C4-2B (cell line): ENCODE results near the gene TBC1D22B.

Source experiments
- H3K27ac ChIP-seq: fragments of 450-650 bp; 2 replicates; pipeline ENCODE4 v1.5.1; 2017
- ZFX ChIP-seq: fragments of 450-650 bp; IDR thresholded peaks from 2 replicates; pipeline ENCODE4 v1.6.1; 2017
- TF ChIP-seq, protein P1 (sequence below): fragments of 450-650 bp; conservative IDR thresholded peaks from 2 replicates; pipeline ENCODE4 v1.5.1; 2017; ENCODE audit warnings: mild to moderate bottlenecking

Gene TBC1D22B

DNA sequence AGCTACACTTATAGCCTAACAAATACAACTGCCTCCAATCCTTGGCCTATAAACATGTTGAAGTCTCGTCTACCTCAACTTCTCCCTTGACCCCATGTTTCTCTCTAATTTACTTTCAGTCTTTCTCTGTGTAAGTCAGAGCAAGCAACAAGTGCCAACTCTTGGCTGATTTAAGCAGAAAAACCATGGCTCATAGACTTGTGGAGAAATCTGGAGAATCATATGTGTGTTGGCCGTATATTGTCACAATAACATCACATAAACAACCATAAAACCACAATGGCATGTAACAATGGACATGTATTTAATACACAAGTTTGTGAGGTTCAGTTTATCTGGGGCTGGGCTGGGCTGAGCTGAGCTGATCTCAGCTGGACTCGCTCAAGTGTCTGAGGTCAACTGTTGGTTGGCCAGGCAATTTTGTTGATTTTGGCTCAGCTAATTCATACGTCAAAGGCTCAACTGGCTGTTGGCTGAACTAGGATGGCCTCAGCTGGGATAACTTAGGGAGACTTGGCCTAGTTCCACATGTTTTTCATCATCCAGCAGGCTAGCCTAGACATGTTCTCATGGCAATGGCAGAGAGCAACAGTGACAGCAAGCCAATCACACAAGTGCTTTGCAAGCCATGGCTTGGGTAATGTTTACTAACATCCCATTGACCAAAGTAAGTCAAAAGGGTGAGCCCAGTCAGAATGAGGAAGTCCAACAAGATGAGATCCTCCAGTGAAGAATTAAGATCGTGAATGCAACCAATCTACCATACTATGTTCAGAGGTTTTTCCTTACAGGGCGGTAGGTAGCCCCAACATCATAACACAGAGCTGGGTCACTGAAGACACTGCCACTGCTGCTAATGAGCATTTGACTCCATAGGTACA, 12.9 kb upstream of the TBC1D22B start:
- peak overlapping the region; percentile 48 for H3K27ac ChIP-seq
- TF ChIP-seq ZFX, result no peak
- TF ChIP-seq, protein P1, sequence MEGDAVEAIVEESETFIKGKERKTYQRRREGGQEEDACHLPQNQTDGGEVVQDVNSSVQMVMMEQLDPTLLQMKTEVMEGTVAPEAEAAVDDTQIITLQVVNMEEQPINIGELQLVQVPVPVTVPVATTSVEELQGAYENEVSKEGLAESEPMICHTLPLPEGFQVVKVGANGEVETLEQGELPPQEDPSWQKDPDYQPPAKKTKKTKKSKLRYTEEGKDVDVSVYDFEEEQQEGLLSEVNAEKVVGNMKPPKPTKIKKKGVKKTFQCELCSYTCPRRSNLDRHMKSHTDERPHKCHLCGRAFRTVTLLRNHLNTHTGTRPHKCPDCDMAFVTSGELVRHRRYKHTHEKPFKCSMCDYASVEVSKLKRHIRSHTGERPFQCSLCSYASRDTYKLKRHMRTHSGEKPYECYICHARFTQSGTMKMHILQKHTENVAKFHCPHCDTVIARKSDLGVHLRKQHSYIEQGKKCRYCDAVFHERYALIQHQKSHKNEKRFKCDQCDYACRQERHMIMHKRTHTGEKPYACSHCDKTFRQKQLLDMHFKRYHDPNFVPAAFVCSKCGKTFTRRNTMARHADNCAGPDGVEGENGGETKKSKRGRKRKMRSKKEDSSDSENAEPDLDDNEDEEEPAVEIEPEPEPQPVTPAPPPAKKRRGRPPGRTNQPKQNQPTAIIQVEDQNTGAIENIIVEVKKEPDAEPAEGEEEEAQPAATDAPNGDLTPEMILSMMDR, result no peak

DNA sequence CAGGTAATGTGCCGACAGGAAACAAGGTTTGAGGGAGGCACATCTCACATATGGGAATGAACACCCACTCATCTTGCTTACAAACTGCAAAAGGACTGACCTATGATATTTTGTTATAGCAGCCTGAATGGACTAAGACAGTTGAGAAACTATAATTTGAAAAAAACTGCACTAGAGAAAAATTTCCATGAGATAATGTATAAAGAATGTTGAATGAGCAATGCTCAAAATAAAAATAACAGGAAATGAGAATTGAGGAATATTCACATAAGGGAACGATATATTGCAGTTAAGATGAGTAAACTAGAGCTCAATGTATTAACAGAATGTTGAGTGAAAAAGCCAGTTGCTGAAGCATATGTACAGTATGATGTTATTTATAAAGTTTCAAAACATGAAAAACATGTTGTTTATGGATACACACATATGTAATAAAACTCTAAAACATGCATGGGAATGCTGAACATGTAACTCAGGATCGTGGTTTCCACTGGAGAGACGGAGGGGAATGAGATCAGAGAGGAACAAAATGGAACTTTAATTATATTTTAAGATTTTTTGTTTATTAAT, 6.3 kb upstream of the TBC1D22B start:
- TF ChIP-seq ZFX, result no peak
- TF ChIP-seq, protein P1, result no peak
- H3K27ac ChIP-seq, result no peak overlapping the region

DNA sequence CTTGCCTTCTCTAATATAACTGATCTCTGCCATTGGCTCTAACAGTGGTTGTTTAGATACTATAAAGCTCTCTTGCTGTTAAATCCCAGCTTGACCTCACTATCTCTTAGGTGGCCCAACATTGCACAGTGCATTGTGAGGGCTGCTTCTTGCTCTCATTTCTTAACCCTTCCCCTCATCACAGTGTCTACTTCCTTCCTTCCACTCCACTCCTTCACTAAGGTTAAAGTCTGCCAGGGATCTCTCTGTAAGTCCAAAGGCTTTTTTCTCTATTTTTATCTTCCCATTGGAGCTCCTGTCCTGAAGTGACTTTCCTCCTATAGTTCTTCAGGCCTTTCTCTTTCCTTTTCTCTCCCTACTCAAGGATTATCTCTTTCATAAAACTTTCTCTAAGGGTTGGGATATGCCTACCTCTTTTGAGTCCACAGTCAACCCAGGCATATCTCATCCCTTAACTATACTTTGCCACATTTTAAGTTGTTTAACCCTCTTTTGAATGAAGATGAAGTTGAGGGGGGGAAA, 4.0 kb upstream of the TBC1D22B start:
- H3K27ac ChIP-seq, result no peak overlapping the region
- TF ChIP-seq ZFX, result no peak
- TF ChIP-seq, protein P1, result no peak

DNA sequence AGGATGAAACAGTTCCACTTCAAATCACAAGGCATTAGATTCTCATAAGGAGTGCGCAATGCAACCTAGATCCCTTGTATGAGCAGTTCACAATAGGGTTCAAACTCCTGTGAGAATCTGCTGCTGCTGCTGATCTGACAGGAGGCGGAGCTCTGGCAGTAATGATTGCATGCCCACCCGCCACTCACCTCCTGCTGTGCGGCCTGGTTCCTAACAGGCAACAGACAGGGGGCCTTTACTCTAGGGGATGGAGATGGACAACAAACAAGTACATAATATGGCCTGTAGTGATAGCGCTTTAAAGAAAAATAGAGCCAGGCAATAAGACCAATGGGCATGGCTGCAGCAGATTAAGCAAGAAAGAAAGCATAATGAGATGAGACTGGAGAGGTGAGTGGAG, 2.7 kb upstream of the TBC1D22B start:
- no peak overlapping the region for H3K27ac ChIP-seq
- TF ChIP-seq, protein P1, result no peak
- TF ChIP-seq ZFX, result no peak

DNA sequence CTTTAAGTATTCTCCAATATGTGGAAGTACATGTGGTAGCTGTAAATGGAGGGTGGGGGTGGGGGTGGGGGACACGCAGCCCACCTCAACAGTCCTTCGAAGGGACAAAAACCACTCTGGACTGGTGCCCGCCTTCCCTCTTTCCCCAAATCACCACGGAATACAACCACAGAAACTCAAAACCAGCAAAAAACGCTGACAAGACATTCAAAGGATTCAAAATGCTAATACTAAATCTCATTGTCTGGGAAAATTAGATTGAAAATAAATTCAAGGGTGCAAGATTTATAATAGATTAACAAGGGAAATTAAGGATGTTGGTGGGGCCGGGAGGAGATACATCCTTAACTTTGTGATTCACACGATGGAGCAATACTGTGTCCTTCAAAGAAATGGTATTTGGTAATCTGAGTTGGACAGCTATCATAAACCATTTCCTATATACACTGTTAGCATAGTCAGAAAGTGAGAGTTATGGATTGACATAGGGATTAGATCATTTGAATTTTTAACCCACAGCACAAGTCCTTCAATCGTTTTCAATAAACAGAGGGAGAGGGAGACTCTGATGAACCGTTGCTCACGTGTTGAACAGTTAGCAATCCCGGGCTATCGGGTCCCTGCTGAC, 766 bp upstream of the TBC1D22B start:
- H3K27ac ChIP-seq, result no peak overlapping the region
- TF ChIP-seq ZFX, result no peak
- TF ChIP-seq, protein P1, result no peak

DNA sequence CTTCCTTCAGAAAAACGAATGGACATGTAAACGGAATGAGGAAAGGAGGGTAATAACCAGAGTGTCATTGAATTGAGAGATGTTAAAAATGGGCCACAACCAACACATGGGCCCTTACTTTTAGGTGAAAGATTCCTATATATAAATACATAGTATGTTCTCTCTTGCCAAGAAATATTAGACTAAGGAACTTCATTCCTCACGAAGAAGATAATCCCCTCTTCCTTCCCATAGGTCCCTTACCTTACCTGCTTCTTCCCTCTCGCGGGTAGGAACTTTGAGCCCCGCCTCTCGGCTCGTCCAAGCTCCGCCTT, 295 bp upstream of the TBC1D22B start:
- TF ChIP-seq, protein P1, result no peak
- no peak for TF ChIP-seq ZFX
- peak overlapping the region; percentile 83 for H3K27ac ChIP-seq
